Transverse colon (tissue), 3 donors: ENCODE measurements around the gene TRIM65.

Experiments used
- CTCF ChIP-seq, 5 experiments: fragments of 200-600 bp in 3 of 5; fragments of 450-650 bp in 2 of 5; sonication (generic) in 3 of 5; IDR thresholded peaks; 1 replicate in 2 of 5; 2 replicates in 3 of 5; pipeline ENCODE4 v1.5.1; 2016 to 2017; ENCODE audit warnings: antibody characterized with exemption in 5 of 5, inconsistent platforms in 3 of 5, mild to moderate bottlenecking in 2 of 5, moderate library complexity in 1 of 5
- POLR2A ChIP-seq: fragments of 450-650 bp; IDR thresholded peaks from one replicate; pipeline ENCODE4 v1.6.1; 2016; ENCODE audit warnings: antibody characterized with exemption, mild to moderate bottlenecking, moderate library complexity

GRCh38 chr17:75919611-75920010 lies 22.9 kb upstream of the TRIM65 start:
- TF ChIP-seq CTCF (IDR thresholded peaks at IDR 0.05): no peak
- no peak for TF ChIP-seq POLR2A
